ENCODE measurements around the gene WDR3. TPM values are rescaled to one million over a fixed set of nuclear protein-coding genes. Genes with fewer than 3 reads are reported as not detected.
"Not testable (repeated sequence)": the region's sequence is repeated elsewhere in the genome, so short reads cannot be mapped to it uniquely, and the experiment has no call there.

WDR3 gene
- total RNA-seq, 1 experiment from 2014 or later, result 61.4 TPM

DNA sequence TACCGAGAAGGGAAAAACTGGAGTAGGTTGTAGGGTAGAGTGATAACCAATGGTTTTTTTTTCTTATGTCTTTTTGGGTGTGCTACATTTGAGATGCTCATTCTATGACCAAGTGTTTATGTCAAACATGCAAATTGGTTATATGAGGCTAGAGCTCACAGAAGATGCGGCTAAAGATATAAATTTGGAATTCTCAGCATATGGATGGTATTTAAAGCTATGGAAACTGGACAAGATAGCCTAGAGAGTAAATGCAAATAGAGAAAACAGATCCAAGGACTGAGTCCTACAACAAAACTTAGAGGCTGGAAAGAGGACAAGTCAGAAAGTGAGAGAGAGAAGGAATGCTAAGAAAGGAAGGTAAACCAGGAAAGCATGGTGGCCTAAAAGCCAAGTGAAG lies 7.5 kb upstream of the WDR3 start:
- no peak overlapping the region for H2AFZ ChIP-seq (ENCODE audit: low read length)
- H3K9ac ChIP-seq (ENCODE audit: extremely low read depth, insufficient read length, low read length), result no peak overlapping the region
- peaks cover 29 to 36% (median 31%) of the 10 kb centered on the region in 3 experiments; a peak in 6 of 7 replicates for H3K36me3 Mint-ChIP-seq (ENCODE audit: insufficient read depth in 1 of 3, low read depth in 3 of 3)
- H3K56ac ChIP-seq (ENCODE audit: insufficient read length, low read depth, low read length), result no peak overlapping the region
- no peak overlapping the region for H4K91ac ChIP-seq (ENCODE audit: insufficient read length, low read depth, low read length)
- no peak overlapping the region for H4K5ac ChIP-seq (ENCODE audit: insufficient read length, low read depth, low read length)
- H3K14ac ChIP-seq (ENCODE audit: insufficient read depth, low read length), result no peak overlapping the region
- H3K23me2 ChIP-seq (ENCODE audit: insufficient read length, low read depth, low read length, poor library complexity, severe bottlenecking), result no peaks in the 10 kb centered on the region
- no peak overlapping the region for H3K27ac ChIP-seq (ENCODE audit: insufficient read length, low read depth, low read length)
- no peaks in the 10 kb centered on the region for H3K4me1 ChIP-seq (ENCODE audit: insufficient read depth, low read length)
- H2BK12ac ChIP-seq (ENCODE audit: insufficient read length, low read depth, low read length), result no peak overlapping the region
- no peak overlapping the region for H2BK20ac ChIP-seq (ENCODE audit: low read depth, low read length, poor library complexity, severe bottlenecking)
- H3K4ac ChIP-seq (ENCODE audit: low read depth, low read length), result no peak overlapping the region
- no peak overlapping the region for H2BK5ac ChIP-seq (ENCODE audit: insufficient read length, low read length)
- no peak for DNase-seq
- H2BK120ac ChIP-seq (ENCODE audit: low read depth, low read length, poor library complexity, severe bottlenecking), result no peak overlapping the region
- H4K8ac ChIP-seq (replicated peaks; ENCODE audit: insufficient read length, low read depth, low read length), result no peak overlapping the region
- no peaks in the 10 kb centered on the region for H4K20me1 ChIP-seq (ENCODE audit: control insufficient read depth, insufficient read depth, insufficient read length)
- H3K79me1 ChIP-seq (ENCODE audit: insufficient read depth, low read depth, low read length, poor library complexity, severe bottlenecking), result no peaks in the 10 kb centered on the region
- H3K4me3 Mint-ChIP-seq, result no peak overlapping the region
- no peak overlapping the region for H3K23ac ChIP-seq (ENCODE audit: insufficient read length, low read depth, low read length)
- H3K27ac Mint-ChIP-seq, result no peak overlapping the region
- no peak overlapping the region for H3K4me2 ChIP-seq (ENCODE audit: insufficient read depth, insufficient read length, low read length)
- H3K27me3 Mint-ChIP-seq (ENCODE audit: low read depth), result no peaks in the 10 kb centered on the region
- peaks cover 6 to 18% of the 10 kb centered on the region in 2 experiments for H3K4me1 Mint-ChIP-seq
- no peaks in the 10 kb centered on the region for H3K9me3 ChIP-seq (ENCODE audit: control insufficient read depth, low read depth, low read length)
- no peak overlapping the region for H2AK5ac ChIP-seq (ENCODE audit: insufficient read length, low read length)
- TF ChIP-seq, protein P1, sequence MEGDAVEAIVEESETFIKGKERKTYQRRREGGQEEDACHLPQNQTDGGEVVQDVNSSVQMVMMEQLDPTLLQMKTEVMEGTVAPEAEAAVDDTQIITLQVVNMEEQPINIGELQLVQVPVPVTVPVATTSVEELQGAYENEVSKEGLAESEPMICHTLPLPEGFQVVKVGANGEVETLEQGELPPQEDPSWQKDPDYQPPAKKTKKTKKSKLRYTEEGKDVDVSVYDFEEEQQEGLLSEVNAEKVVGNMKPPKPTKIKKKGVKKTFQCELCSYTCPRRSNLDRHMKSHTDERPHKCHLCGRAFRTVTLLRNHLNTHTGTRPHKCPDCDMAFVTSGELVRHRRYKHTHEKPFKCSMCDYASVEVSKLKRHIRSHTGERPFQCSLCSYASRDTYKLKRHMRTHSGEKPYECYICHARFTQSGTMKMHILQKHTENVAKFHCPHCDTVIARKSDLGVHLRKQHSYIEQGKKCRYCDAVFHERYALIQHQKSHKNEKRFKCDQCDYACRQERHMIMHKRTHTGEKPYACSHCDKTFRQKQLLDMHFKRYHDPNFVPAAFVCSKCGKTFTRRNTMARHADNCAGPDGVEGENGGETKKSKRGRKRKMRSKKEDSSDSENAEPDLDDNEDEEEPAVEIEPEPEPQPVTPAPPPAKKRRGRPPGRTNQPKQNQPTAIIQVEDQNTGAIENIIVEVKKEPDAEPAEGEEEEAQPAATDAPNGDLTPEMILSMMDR (conservative IDR thresholded peaks at IDR 0.05), result no peak
- peaks cover 12 to 17% of the 10 kb centered on the region in 2 experiments; a peak in 4 of 5 replicates for H3K9me3 Mint-ChIP-seq
- H3K79me2 ChIP-seq (ENCODE audit: insufficient read depth, low read length), result no peaks in the 10 kb centered on the region; the same call in 1 of the 2 replicates
- H3T11ph ChIP-seq (ENCODE audit: low read length), result no peak overlapping the region
- no peaks in the 10 kb centered on the region for H3K27me3 ChIP-seq (ENCODE audit: insufficient read depth, low read length)
- no CpG with 5 or more reads among the region's 2 CpGs for WGBS (ENCODE audit: extremely low coverage, insufficient read length, low lambda C conversion rate)
- no peak overlapping the region for H2BK15ac ChIP-seq (ENCODE audit: low read depth, low read length)
- no peak overlapping the region for H3K18ac ChIP-seq (ENCODE audit: insufficient read length, low read depth, low read length)

DNA sequence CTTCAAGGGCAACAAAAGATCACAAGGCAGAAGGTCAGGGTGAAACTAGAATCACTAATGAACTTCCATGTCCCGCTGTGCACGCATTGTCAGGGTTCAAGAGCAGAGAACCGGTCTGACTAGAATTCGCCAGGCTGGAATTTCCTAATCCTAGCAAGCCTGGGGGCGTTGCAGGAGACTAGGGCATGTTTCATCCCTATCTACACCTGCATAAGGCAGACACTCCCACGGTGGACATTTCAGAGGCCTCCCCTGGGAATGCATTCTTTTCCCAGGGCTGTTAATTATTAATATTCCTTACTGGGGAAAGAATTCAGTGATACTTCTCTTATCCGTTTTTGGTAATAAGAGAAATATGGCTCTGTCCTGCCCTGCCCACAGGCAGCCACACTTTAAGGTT lies 6.8 kb upstream of the WDR3 start:
- not testable (repeated sequence) for H3K4me1 ChIP-seq (ENCODE audit: insufficient read depth, low read length); H4K8ac ChIP-seq (replicated peaks; ENCODE audit: insufficient read length, low read depth, low read length); H3K27ac ChIP-seq (ENCODE audit: insufficient read length, low read depth, low read length); H4K91ac ChIP-seq (ENCODE audit: insufficient read length, low read depth, low read length); H4K20me1 ChIP-seq (ENCODE audit: control insufficient read depth, insufficient read depth, insufficient read length); H3K9me3 ChIP-seq (ENCODE audit: control insufficient read depth, low read depth, low read length); H3K14ac ChIP-seq (ENCODE audit: insufficient read depth, low read length); H3K27me3 Mint-ChIP-seq (ENCODE audit: low read depth); H3K23me2 ChIP-seq (ENCODE audit: insufficient read length, low read depth, low read length, poor library complexity, severe bottlenecking); H3K4ac ChIP-seq (ENCODE audit: low read depth, low read length); H4K5ac ChIP-seq (ENCODE audit: insufficient read length, low read depth, low read length); H3K56ac ChIP-seq (ENCODE audit: insufficient read length, low read depth, low read length); H2AFZ ChIP-seq (ENCODE audit: low read length); H3K18ac ChIP-seq (ENCODE audit: insufficient read length, low read depth, low read length); H3T11ph ChIP-seq (ENCODE audit: low read length); H3K4me2 ChIP-seq (ENCODE audit: insufficient read depth, insufficient read length, low read length); H3K79me2 ChIP-seq (ENCODE audit: insufficient read depth, low read length); H3K4me3 Mint-ChIP-seq; H3K27me3 ChIP-seq (ENCODE audit: insufficient read depth, low read length); H2BK5ac ChIP-seq (ENCODE audit: insufficient read length, low read length); H2BK12ac ChIP-seq (ENCODE audit: insufficient read length, low read depth, low read length); H2AK5ac ChIP-seq (ENCODE audit: insufficient read length, low read length); H3K27ac Mint-ChIP-seq; H2BK20ac ChIP-seq (ENCODE audit: low read depth, low read length, poor library complexity, severe bottlenecking); H3K23ac ChIP-seq (ENCODE audit: insufficient read length, low read depth, low read length); H2BK15ac ChIP-seq (ENCODE audit: low read depth, low read length); H2BK120ac ChIP-seq (ENCODE audit: low read depth, low read length, poor library complexity, severe bottlenecking); DNase-seq; H3K79me1 ChIP-seq (ENCODE audit: insufficient read depth, low read depth, low read length, poor library complexity, severe bottlenecking); H3K9ac ChIP-seq (ENCODE audit: extremely low read depth, insufficient read length, low read length)
- H3K9me3 Mint-ChIP-seq, result peaks cover 12 to 17% of the 10 kb centered on the region in 2 experiments; a peak in 4 of 5 replicates
- H3K4me1 Mint-ChIP-seq, result peaks cover 10 to 25% of the 10 kb centered on the region in 2 experiments
- no CpG with 5 or more reads among the region's 7 CpGs for WGBS (ENCODE audit: extremely low coverage, insufficient read length, low lambda C conversion rate)
- peaks cover 28 to 34% (median 30%) of the 10 kb centered on the region in 3 experiments; a peak in 6 of 7 replicates for H3K36me3 Mint-ChIP-seq (ENCODE audit: insufficient read depth in 1 of 3, low read depth in 3 of 3)
